Thyroid gland (tissue), 4 donors: ENCODE measurements around the gene IGFBP5. TPM values are rescaled to one million over a fixed set of nuclear protein-coding genes. Genes with fewer than 3 reads are reported as not detected.

Experiments
- DNase-seq, 2 donors: peaks; one replicate each; pipeline ENCODE4 v3.0.0-alpha.2; 2019
- H3K27ac ChIP-seq, 3 donors: fragments of 200-600 bp; sonication (generic); 1 replicate in 2 of 3; 2 replicates in 1 of 3; pipeline ENCODE4 v1.5.1; 2016 to 2019; ENCODE audit warnings: mild to moderate bottlenecking in 1 of 3, moderate library complexity in 1 of 3
- H3K27me3 ChIP-seq: fragments of 200-600 bp; sonication (generic); one replicate; pipeline ENCODE4 v1.5.1; 2019
- H3K36me3 ChIP-seq, 2 donors: fragments of 200-600 bp; sonication (generic); one replicate each; pipeline ENCODE4 v1.5.1; 2016 to 2019
- H3K4me1 ChIP-seq, 2 donors: fragments of 200-600 bp; sonication (generic); one replicate each; pipeline ENCODE4 v1.5.1; 2017 to 2019
- H3K4me3 ChIP-seq, 3 donors: fragments of 200-600 bp; sonication (generic); replicated peaks in 1 of 3; 1 replicate in 2 of 3; 2 replicates in 1 of 3; pipeline ENCODE4 v1.5.1; 2016; ENCODE audit warnings: mild to moderate bottlenecking in 1 of 3
- H3K9me3 ChIP-seq: fragments of 200-600 bp; sonication (generic); one replicate; pipeline ENCODE4 v1.5.1; 2017
- CTCF ChIP-seq, 6 experiments: fragments of 200-600 bp in 3 of 6; fragments of 450-650 bp in 3 of 6; sonication (generic) in 3 of 6; IDR thresholded peaks; one replicate each; pipeline ENCODE4 v1.5.1; 2016 to 2019; ENCODE audit warnings: antibody characterized with exemption in 6 of 6, mild to moderate bottlenecking in 2 of 6, inconsistent platforms in 1 of 6, moderate library complexity in 1 of 6
- POLR2A ChIP-seq, 2 donors: fragments of 450-650 bp; IDR thresholded peaks; one replicate each; pipeline ENCODE4 v1.6.1; 2017; ENCODE audit warnings: antibody characterized with exemption in 2 of 2, mild to moderate bottlenecking in 2 of 2, moderate library complexity in 1 of 2
- WGBS, 2 donors: methylation state at CpG; one replicate each; pipeline ENCODE4 v1.1.5; 2017; 5-methylcytosine and 5-hydroxymethylcytosine counted together
- intact Hi-C: fragments of 100-400 bp; cut with DNase I; formaldehyde crosslinking; loops from one replicate; pipeline ENCODE4 v1.15.1; 2023
- total RNA-seq, 4 donors: library from RNA; depleted of rRNA; stranded (reverse); fragments of >200 nt; gene quantifications; one replicate each; pipeline ENCODE4 v1.2.3, GENCODE V29; 2016

Gene IGFBP5
- total RNA-seq, 4 donors from 2014 or later: 704 to 1,519 (median 952) TPM

GRCh38 chr2:216644842-216645635 is 50.3 kb downstream of the IGFBP5 start:
- no peak overlapping the region for H3K27ac ChIP-seq
- intact Hi-C loops: no loop called here
- no peaks in the 10 kb centered on the region for H3K27me3 ChIP-seq
- no peak for TF ChIP-seq CTCF (IDR thresholded peaks at IDR 0.05)
- TF ChIP-seq POLR2A (IDR thresholded peaks at IDR 0.05): no peak
- WGBS, 2 donors: 65% methylated on average over 4 of the region's 4 CpGs
- DNase-seq: no peak
- H3K4me1 ChIP-seq: peaks cover 0 to 16% of the 10 kb centered on the region in 2 donors
- H3K9me3 ChIP-seq: no peaks in the 10 kb centered on the region
- no peaks in the 10 kb centered on the region for H3K36me3 ChIP-seq
- no peak overlapping the region for H3K4me3 ChIP-seq

- Histone ChIP-seq H3K4me3 (no peak overlapping the region), H3K4me1 (peaks cover 0 to 16% of the 10 kb centered on the region in 2 donors), H3K36me3 (no peaks in the 10 kb centered on the region), H3K9me3 (no peaks in the 10 kb centered on the region), H3K27ac (peak overlapping the region in 2 of 3 donors; percentile 17 to 41), H3K27me3 (no peaks in the 10 kb centered on the region)
- intact Hi-C loops: no loop called here
- TF ChIP-seq POLR2A (IDR thresholded peaks at IDR 0.05) (no peak), CTCF (IDR thresholded peaks at IDR 0.05) (no peak)
- DNase-seq: no peak
- 32 to 39% methylated on average over 5 of the region's 5 CpGs for WGBS, 2 donors
Measured at GRCh38 chr2:216643986-216644659, 51.2 kb downstream of the IGFBP5 start.

GRCh38 chr2:216637472-216637871 is 57.9 kb downstream of the IGFBP5 start:
- no peaks in the 10 kb centered on the region for H3K27me3 ChIP-seq
- no peak for DNase-seq
- H3K27ac ChIP-seq: no peak overlapping the region
- H3K4me1 ChIP-seq: peaks cover 8 to 23% of the 10 kb centered on the region in 2 donors
- 69 to 83% methylated on average over 3 of the region's 3 CpGs for WGBS, 2 donors
- no peak overlapping the region for H3K4me3 ChIP-seq
- TF ChIP-seq CTCF (IDR thresholded peaks at IDR 0.05) (no peak), POLR2A (IDR thresholded peaks at IDR 0.05) (no peak)
- intact Hi-C loops: no loop called here
- H3K36me3 ChIP-seq: no peaks in the 10 kb centered on the region
- no peaks in the 10 kb centered on the region for H3K9me3 ChIP-seq

GRCh38 chr2:216636551-216637450 is 58.5 kb downstream of the IGFBP5 start:
- WGBS, 2 donors: 37 to 51% methylated on average over 28 to 29 of the region's 29 CpGs
- Histone ChIP-seq H3K27me3 (no peaks in the 10 kb centered on the region), H3K9me3 (no peaks in the 10 kb centered on the region), H3K4me3 (no peak overlapping the region), H3K27ac (no peak overlapping the region), H3K36me3 (no peaks in the 10 kb centered on the region), H3K4me1 (peaks cover 8 to 23% of the 10 kb centered on the region in 2 donors)
- intact Hi-C loops: no loop called here
- DNase-seq: no peak
- TF ChIP-seq CTCF (IDR thresholded peaks at IDR 0.05) (no peak), POLR2A (IDR thresholded peaks at IDR 0.05) (no peak)
